Adrenal gland (tissue), 5 donors: ENCODE results near the gene SEPTIN12.

ENCODE experiments used
- POLR2A ChIP-seq, 2 donors: fragments of 450-650 bp; IDR thresholded peaks; one replicate each; pipeline ENCODE4 v1.6.1; 2017; ENCODE audit warnings: antibody characterized with exemption in 2 of 2, mild to moderate bottlenecking in 2 of 2, moderate library complexity in 1 of 2
- TF ChIP-seq, protein P1 (sequence below), 6 experiments: fragments of 450-650 bp in 4 of 6; fragments of 200-600 bp in 2 of 6; sonication (generic) in 1 of 6; IDR thresholded peaks; 1 replicate in 5 of 6; 2 replicates in 1 of 6; pipeline versions ENCODE4 v1.5.1 to v1.8.0; 2016 to 2021; ENCODE audit warnings: antibody characterized with exemption in 6 of 6, mild to moderate bottlenecking in 2 of 6, moderate library complexity in 1 of 6
- donor health status: DM: no; HTN: no; CAD: no.

DNA sequence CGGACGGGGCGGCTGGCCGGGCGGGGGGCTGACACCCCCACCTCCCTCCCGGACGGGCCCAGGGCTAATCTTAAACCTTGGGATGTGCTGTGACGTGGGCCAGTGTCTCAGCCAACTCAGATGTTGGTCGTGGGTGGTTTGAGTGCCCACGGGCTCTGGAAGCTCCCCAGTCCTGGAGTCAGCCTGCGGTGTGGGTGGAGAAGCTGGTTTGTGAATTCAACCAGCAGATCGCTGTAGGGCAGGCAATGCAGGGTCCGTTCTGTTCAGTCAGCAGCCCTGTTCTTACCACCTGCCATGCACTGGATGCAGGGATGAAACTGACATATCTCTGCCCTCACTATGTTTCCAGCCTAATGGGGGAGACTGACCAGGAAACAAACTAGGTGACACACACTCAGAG lies 13.1 kb downstream of the SEPTIN12 start:
- TF ChIP-seq, protein P1, sequence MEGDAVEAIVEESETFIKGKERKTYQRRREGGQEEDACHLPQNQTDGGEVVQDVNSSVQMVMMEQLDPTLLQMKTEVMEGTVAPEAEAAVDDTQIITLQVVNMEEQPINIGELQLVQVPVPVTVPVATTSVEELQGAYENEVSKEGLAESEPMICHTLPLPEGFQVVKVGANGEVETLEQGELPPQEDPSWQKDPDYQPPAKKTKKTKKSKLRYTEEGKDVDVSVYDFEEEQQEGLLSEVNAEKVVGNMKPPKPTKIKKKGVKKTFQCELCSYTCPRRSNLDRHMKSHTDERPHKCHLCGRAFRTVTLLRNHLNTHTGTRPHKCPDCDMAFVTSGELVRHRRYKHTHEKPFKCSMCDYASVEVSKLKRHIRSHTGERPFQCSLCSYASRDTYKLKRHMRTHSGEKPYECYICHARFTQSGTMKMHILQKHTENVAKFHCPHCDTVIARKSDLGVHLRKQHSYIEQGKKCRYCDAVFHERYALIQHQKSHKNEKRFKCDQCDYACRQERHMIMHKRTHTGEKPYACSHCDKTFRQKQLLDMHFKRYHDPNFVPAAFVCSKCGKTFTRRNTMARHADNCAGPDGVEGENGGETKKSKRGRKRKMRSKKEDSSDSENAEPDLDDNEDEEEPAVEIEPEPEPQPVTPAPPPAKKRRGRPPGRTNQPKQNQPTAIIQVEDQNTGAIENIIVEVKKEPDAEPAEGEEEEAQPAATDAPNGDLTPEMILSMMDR (IDR thresholded peaks at IDR 0.05): no peak
- TF ChIP-seq POLR2A (IDR thresholded peaks at IDR 0.05): no peak
